DOHH2 (cell line): ENCODE results near the gene SLIT1.

Experiments
- H3F3A ChIP-seq: fragments of 200-600 bp; sonication (generic), shearing (Covaris generic); 2 replicates; pipeline ENCODE4 v1.6.0; 2016; ENCODE audit warnings: antibody characterized with exemption, mild to moderate bottlenecking; ENCODE audit not compliant: control insufficient read depth, insufficient read depth
- H3K27ac ChIP-seq: fragments of 200-600 bp; sonication (generic); 2 replicates; pipeline ENCODE4 v1.5.1; 2014; ENCODE audit warnings: low read depth, mild to moderate bottlenecking, low read length, moderate library complexity
- H3K27me3 ChIP-seq: fragments of 200-600 bp; sonication (generic); 2 replicates; pipeline ENCODE4 v1.6.1; 2014; ENCODE audit warnings: mild to moderate bottlenecking, low read length, mixed read lengths; ENCODE audit not compliant: control insufficient read depth
- H3K36me3 ChIP-seq: fragments of 200-600 bp; sonication (generic); 2 replicates; pipeline ENCODE4 v1.6.1; 2014; ENCODE audit warnings: mild to moderate bottlenecking, low read length, moderate library complexity, mixed read lengths; ENCODE audit not compliant: control insufficient read depth
- H3K4me1 ChIP-seq: fragments of 200-600 bp; sonication (generic); 2 replicates; pipeline ENCODE4 v1.6.1; 2014; ENCODE audit warnings: mild to moderate bottlenecking, low read length, mixed read lengths; ENCODE audit not compliant: control insufficient read depth
- H3K4me2 ChIP-seq: fragments of 200-600 bp; sonication (generic); 2 replicates; pipeline ENCODE4 v1.6.0; 2014; ENCODE audit warnings: mild to moderate bottlenecking, low read length, moderate library complexity
- H3K4me3 ChIP-seq: fragments of 200-600 bp; sonication (generic); 2 replicates; pipeline ENCODE4 v1.5.1; 2014; ENCODE audit warnings: mild to moderate bottlenecking, low read length, mixed read lengths
- H3K79me2 ChIP-seq: fragments of 200-600 bp; sonication (generic); 2 replicates; pipeline ENCODE4 v1.6.1; 2014; ENCODE audit warnings: mild to moderate bottlenecking, low read length, mixed read lengths; ENCODE audit not compliant: control insufficient read depth
- H3K9me2 ChIP-seq: fragments of 200-600 bp; sonication (generic); replicated peaks from 2 replicates; pipeline ENCODE4 v1.6.1; 2014; ENCODE audit warnings: mild to moderate bottlenecking, low read length, mixed read lengths; ENCODE audit not compliant: control insufficient read depth
- H3K9me3 ChIP-seq: fragments of 200-600 bp; sonication (generic); 2 replicates; pipeline ENCODE4 v1.6.1; 2014; ENCODE audit warnings: antibody characterized with exemption, low read length, mixed read lengths; ENCODE audit not compliant: control insufficient read depth, insufficient read depth
- H4K20me1 ChIP-seq: fragments of 200-600 bp; sonication (generic); 2 replicates; pipeline ENCODE4 v1.6.0; 2014; ENCODE audit warnings: low read depth, mild to moderate bottlenecking, antibody characterized with exemption, low read length, moderate library complexity; ENCODE audit not compliant: control insufficient read depth, insufficient read depth
- CTCF ChIP-seq: fragments of 200-600 bp; sonication (generic); IDR thresholded peaks from one replicate; pipeline ENCODE4 v1.5.1; 2014; ENCODE audit warnings: antibody characterized with exemption, mild to moderate bottlenecking, low read depth, low read length; ENCODE audit not compliant: poor library complexity, severe bottlenecking
- EZH2phosphoT487 ChIP-seq: fragments of 200-600 bp; sonication (generic); IDR thresholded peaks from 2 replicates; pipeline ENCODE4 v1.6.1; 2017; ENCODE audit warnings: borderline replicate concordance, mild to moderate bottlenecking, antibody characterized with exemption, low read length, moderate library complexity, mixed read lengths

Gene SLIT1

GRCh38 chr10:97127509-97127908 lies 58.2 kb downstream of the SLIT1 start:
- no peak for TF ChIP-seq CTCF
- no peak for TF ChIP-seq EZH2phosphoT487
- H3K4me2 ChIP-seq: no peak overlapping the region
- H3K27me3 ChIP-seq: no peaks in the 10 kb centered on the region
- H3K9me2 ChIP-seq: no peaks in the 10 kb centered on the region
- no peaks in the 10 kb centered on the region for H3F3A ChIP-seq
- no peaks in the 10 kb centered on the region for H4K20me1 ChIP-seq
- no peaks in the 10 kb centered on the region for H3K4me1 ChIP-seq
- H3K27ac ChIP-seq: no peak overlapping the region
- H3K9me3 ChIP-seq: no peaks in the 10 kb centered on the region
- H3K4me3 ChIP-seq: no peak overlapping the region
- H3K36me3 ChIP-seq: no peaks in the 10 kb centered on the region
- no peaks in the 10 kb centered on the region for H3K79me2 ChIP-seq

- Histone ChIP-seq H3K27me3 (no peaks in the 10 kb centered on the region), H3K9me2 (no peaks in the 10 kb centered on the region), H3K27ac (no peak overlapping the region), H3K36me3 (no peaks in the 10 kb centered on the region), H3K9me3 (no peaks in the 10 kb centered on the region), H3K79me2 (no peaks in the 10 kb centered on the region), H3F3A (no peaks in the 10 kb centered on the region), H4K20me1 (no peaks in the 10 kb centered on the region), H3K4me2 (no peak overlapping the region), H3K4me3 (no peak overlapping the region), H3K4me1 (no peaks in the 10 kb centered on the region)
- TF ChIP-seq EZH2phosphoT487 (no peak), CTCF (no peak)
Measured at GRCh38 chr10:97124211-97124610, 61.5 kb downstream of the SLIT1 start.

- Histone ChIP-seq H3F3A (no peaks in the 10 kb centered on the region), H3K27me3 (0 out of 2 replicates have a peak, but pooled peaks cover 2% of the 10 kb centered on the region), H3K4me3 (no peak overlapping the region), H3K4me1 (no peaks in the 10 kb centered on the region), H4K20me1 (no peaks in the 10 kb centered on the region), H3K27ac (no peak overlapping the region), H3K9me2 (no peaks in the 10 kb centered on the region), H3K9me3 (no peaks in the 10 kb centered on the region), H3K79me2 (no peaks in the 10 kb centered on the region), H3K36me3 (no peaks in the 10 kb centered on the region), H3K4me2 (no peak overlapping the region)
- TF ChIP-seq EZH2phosphoT487: no peak
- no peak for TF ChIP-seq CTCF
Measured at GRCh38 chr10:97123765-97124164, 62.0 kb downstream of the SLIT1 start.

- TF ChIP-seq CTCF (no peak), EZH2phosphoT487 (no peak)
- Histone ChIP-seq H3K4me1 (no peaks in the 10 kb centered on the region), H3K4me3 (no peak overlapping the region), H3K9me3 (no peaks in the 10 kb centered on the region), H4K20me1 (no peaks in the 10 kb centered on the region), H3K4me2 (no peak overlapping the region), H3K9me2 (no peaks in the 10 kb centered on the region), H3K27me3 (peaks cover 19% of the 10 kb centered on the region), H3K79me2 (no peaks in the 10 kb centered on the region), H3K27ac (no peak overlapping the region), H3F3A (no peaks in the 10 kb centered on the region), H3K36me3 (no peaks in the 10 kb centered on the region)
Measured at GRCh38 chr10:97121041-97121440, 64.7 kb downstream of the SLIT1 start.
